Panc1 (cell line): ENCODE measurements around the gene C4BPB. TPM values are rescaled to one million over a fixed set of nuclear protein-coding genes. Genes with fewer than 3 reads are reported as not detected.

Source experiments
- ATAC-seq: fragments of 200-7000 bp; cut with Tn5 transposase; 2 replicates; pipeline ENCODE4 v1.9.1; 2020; ENCODE audit warnings: mild to moderate bottlenecking, moderate library complexity
- BruUV-seq: library from RNA; stranded (reverse); fragments of 400-500 nt; replicated peaks from 2 replicates; lab custom pipeline; 2021; lab: Mats Ljungman, UMichigan
- CTCF ChIA-PET: fragments of 300-600 bp; sonication (Branson Sonifier 250); formaldehyde crosslinking; loops from one replicate; lab custom pipeline; 2022; ENCODE audit warnings: antibody characterized with exemption; lab: Charles Lee
- POLR2A ChIA-PET: fragments of 300-600 bp; sonication (Branson Sonifier 250); formaldehyde crosslinking; loops from one replicate; lab custom pipeline; 2022; ENCODE audit warnings: antibody characterized with exemption; lab: Charles Lee
- DNase-seq: peaks from one replicate; pipeline ENCODE4 v3.0.0-alpha.2; 2010; ENCODE audit warnings: low read depth, low spot score
- H3K27ac ChIP-seq: 2 replicates; pipeline ENCODE4 v1.5.1; 2011; ENCODE audit warnings: mild to moderate bottlenecking, low read length, inconsistent platforms
- H3K27me3 ChIP-seq: fragments of 200-500 bp; sonication (Bioruptor generic); 2 replicates; pipeline ENCODE4 v1.6.0; 2014; ENCODE audit warnings: low read length, inconsistent platforms; ENCODE audit not compliant: control insufficient read depth, insufficient read depth
- H3K36me3 ChIP-seq: fragments of 200-500 bp; sonication (Bioruptor generic); 2 replicates; pipeline ENCODE4 v1.5.1; 2014; ENCODE audit warnings: inconsistent platforms, mild to moderate bottlenecking, low read length, moderate library complexity; ENCODE audit not compliant: control insufficient read depth, insufficient read depth
- H3K4me1 ChIP-seq: 2 replicates; pipeline ENCODE4 v1.5.1; 2011; ENCODE audit warnings: inconsistent platforms, mild to moderate bottlenecking, low read length, moderate library complexity; ENCODE audit not compliant: control insufficient read depth, insufficient read depth
- H3K4me3 ChIP-seq, 2 experiments: 2 replicates each; pipeline ENCODE4 v1.5.1; 2011 to 2012; ENCODE audit warnings: low read depth in 2 of 2, low read length in 2 of 2, mild to moderate bottlenecking in 2 of 2, inconsistent platforms in 1 of 2, moderate library complexity in 1 of 2
- H3K9me3 ChIP-seq: fragments of 200-500 bp; sonication (Bioruptor generic); 2 replicates; pipeline ENCODE4 v1.5.1; 2014; ENCODE audit warnings: low read depth, mild to moderate bottlenecking, inconsistent platforms, low read length, moderate library complexity; ENCODE audit not compliant: control insufficient read depth, insufficient read depth
- CTCF ChIP-seq: fragments of 450-650 bp; IDR thresholded peaks from 2 replicates; pipeline ENCODE4 v1.5.1; 2017; ENCODE audit warnings: mild to moderate bottlenecking
- POLR2AphosphoS5 ChIP-seq: IDR thresholded peaks from 2 replicates; pipeline ENCODE4 v1.6.1; 2012; ENCODE audit warnings: mild to moderate bottlenecking, low read depth, low read length, moderate library complexity
- SIN3A ChIP-seq: IDR thresholded peaks from 2 replicates; pipeline ENCODE4 v1.6.1; 2012; ENCODE audit warnings: low read depth, mild to moderate bottlenecking, low read length, moderate library complexity, borderline replicate concordance; ENCODE audit not compliant: insufficient read depth
- TCF7L2 ChIP-seq: IDR thresholded peaks from 2 replicates; pipeline ENCODE4 v1.6.1; 2011; ENCODE audit warnings: mild to moderate bottlenecking, low read depth, low read length, inconsistent platforms
- in situ Hi-C: cut with HindIII; loops from 2 replicates; pipeline ENCODE4 v1.10.0; 2016; ENCODE audit warnings: low sequenced_read_pairs, low pct_unique_long_range_greater_than_20kb
- intact Hi-C: fragments of 100-400 bp; cut with micrococcal nuclease; formaldehyde crosslinking; loops from one replicate; pipeline ENCODE4 v1.10.0; 2022; ENCODE audit not compliant: unreplicated experiment
- total RNA-seq: library from RNA; stranded (reverse); gene quantifications from one replicate; pipeline ENCODE4 v1.2.1, GENCODE V29; 2021; ENCODE audit not compliant: unreplicated experiment
- TF ChIP-seq, protein P1 (sequence below), 2 experiments: IDR thresholded peaks; 2 replicates each; pipeline ENCODE4 v1.6.1; 2011 to 2012; ENCODE audit warnings: low read depth in 2 of 2, control low read depth in 1 of 2, low read length in 1 of 2, mild to moderate bottlenecking in 1 of 2, moderate library complexity in 1 of 2; ENCODE audit not compliant: insufficient read depth in 1 of 2

The C4BPB gene
- total RNA-seq, 1 experiment from 2014 or later: 0.62 TPM

- in situ Hi-C loops (no loop called here), intact Hi-C loops (no loop called here)
- no peak for DNase-seq
- no peaks in the 10 kb centered on the region for H3K4me1 ChIP-seq
- H3K36me3 ChIP-seq: peaks cover 3% of the 10 kb centered on the region
- no peak for ATAC-seq
- H3K27ac ChIP-seq: no peak overlapping the region
- H3K27me3 ChIP-seq: no peaks in the 10 kb centered on the region
- no peak overlapping the region for H3K4me3 ChIP-seq
- ChIA-PET CTCF (no interaction called here), POLR2A (interaction anchor here (0.7 kb wide), 1 partner anchor 359 kb away, joined by 6 read pairs; no protein-coding TSS in a partner anchor)
- BruUV-seq: no TSS peak
- no peaks in the 10 kb centered on the region for H3K9me3 ChIP-seq
- TF ChIP-seq TCF7L2: no peak
- TF ChIP-seq POLR2AphosphoS5: no peak
- TF ChIP-seq, protein P1, sequence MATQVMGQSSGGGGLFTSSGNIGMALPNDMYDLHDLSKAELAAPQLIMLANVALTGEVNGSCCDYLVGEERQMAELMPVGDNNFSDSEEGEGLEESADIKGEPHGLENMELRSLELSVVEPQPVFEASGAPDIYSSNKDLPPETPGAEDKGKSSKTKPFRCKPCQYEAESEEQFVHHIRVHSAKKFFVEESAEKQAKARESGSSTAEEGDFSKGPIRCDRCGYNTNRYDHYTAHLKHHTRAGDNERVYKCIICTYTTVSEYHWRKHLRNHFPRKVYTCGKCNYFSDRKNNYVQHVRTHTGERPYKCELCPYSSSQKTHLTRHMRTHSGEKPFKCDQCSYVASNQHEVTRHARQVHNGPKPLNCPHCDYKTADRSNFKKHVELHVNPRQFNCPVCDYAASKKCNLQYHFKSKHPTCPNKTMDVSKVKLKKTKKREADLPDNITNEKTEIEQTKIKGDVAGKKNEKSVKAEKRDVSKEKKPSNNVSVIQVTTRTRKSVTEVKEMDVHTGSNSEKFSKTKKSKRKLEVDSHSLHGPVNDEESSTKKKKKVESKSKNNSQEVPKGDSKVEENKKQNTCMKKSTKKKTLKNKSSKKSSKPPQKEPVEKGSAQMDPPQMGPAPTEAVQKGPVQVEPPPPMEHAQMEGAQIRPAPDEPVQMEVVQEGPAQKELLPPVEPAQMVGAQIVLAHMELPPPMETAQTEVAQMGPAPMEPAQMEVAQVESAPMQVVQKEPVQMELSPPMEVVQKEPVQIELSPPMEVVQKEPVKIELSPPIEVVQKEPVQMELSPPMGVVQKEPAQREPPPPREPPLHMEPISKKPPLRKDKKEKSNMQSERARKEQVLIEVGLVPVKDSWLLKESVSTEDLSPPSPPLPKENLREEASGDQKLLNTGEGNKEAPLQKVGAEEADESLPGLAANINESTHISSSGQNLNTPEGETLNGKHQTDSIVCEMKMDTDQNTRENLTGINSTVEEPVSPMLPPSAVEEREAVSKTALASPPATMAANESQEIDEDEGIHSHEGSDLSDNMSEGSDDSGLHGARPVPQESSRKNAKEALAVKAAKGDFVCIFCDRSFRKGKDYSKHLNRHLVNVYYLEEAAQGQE (IDR thresholded peaks at IDR 0.05; ENCODE audit: insufficient read depth in 1 of 2, low read depth in 2 of 2, low read length in 1 of 2): no peak
- TF ChIP-seq SIN3A: no peak
- no peak for TF ChIP-seq CTCF
These were observed 24.1 kb upstream of the C4BPB start for GRCh38 chr1:207064561-207064960.

DNA sequence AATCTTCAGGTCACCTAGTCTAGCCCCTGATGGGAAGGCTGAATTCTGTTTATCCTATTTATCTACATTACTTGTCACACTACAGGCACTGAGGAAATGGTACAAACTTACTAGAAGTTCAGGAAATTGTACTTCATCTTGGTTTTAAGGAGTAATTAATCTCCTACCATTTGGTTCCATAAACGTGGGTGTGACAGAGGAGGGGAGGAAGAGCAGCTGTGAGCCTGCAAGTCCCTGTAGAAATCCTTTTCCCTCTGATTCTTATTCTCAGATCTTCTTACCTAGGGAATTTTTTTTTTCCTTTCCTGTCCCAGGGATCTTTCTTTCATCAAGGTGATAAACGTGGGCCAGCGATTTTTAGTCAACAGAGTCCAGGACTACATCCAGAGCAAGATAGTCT, 21.5 kb upstream of the C4BPB start:
- no peak for ATAC-seq
- CTCF ChIA-PET: no interaction called here
- in situ Hi-C loops: no loop called here
- intact Hi-C loops: no loop called here
- no peaks in the 10 kb centered on the region for H3K4me1 ChIP-seq
- H3K4me3 ChIP-seq: no peak overlapping the region
- no peaks in the 10 kb centered on the region for H3K27me3 ChIP-seq
- peaks cover 3% of the 10 kb centered on the region; the same call in 1 of the 2 replicates for H3K36me3 ChIP-seq
- TF ChIP-seq POLR2AphosphoS5 (no peak), TCF7L2 (no peak), CTCF (no peak), SIN3A (no peak)
- TF ChIP-seq, protein P1 (IDR thresholded peaks at IDR 0.05; ENCODE audit: insufficient read depth in 1 of 2, low read depth in 2 of 2, low read length in 1 of 2): no peak
- no TSS peak for BruUV-seq
- POLR2A ChIA-PET: no interaction called here
- no peaks in the 10 kb centered on the region for H3K9me3 ChIP-seq
- no peak for DNase-seq
- no peak overlapping the region for H3K27ac ChIP-seq
